ENCODE measurements around the gene SYTL5. TPM values are rescaled to one million over a fixed set of nuclear protein-coding genes. Genes with fewer than 3 reads are reported as not detected.
"Not testable (repeated sequence)": the region's sequence is repeated elsewhere in the genome, so short reads cannot be mapped to it uniquely, and the experiment has no call there.

SYTL5 gene
- polyA plus RNA-seq = 1 to 10 TPM in 1 of 3 donors, under 1 TPM in 1, not detected in 1; 0.33 to 1.7 TPM

DNA sequence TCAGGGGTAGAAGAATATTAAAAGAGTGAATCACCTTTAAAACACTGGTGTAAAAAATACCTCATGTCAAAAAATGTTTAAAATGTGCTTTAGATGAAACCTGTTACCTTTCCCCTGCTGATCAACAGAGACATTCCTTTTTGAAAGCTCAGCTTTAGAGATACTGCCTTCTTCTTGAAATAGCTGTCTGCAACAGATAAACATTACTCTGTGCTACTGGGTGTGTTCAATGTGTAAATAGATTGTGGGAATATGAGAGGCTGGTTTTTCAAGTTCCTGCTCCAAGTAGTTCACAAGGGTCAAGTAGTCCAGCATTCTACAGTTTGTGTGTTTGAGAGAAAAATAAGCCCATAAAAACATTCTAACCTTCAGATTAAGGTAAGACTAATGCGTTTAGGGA, at the start of gene SYTL5:
Gene SYTL5 (plus strand): TSS at position 263 of the 400 bp plus-strand sequence. CDS start 27,337 bp downstream, outside the sequence.
- H3K27ac ChIP-seq (ENCODE audit: low read depth, low read length) = no peak within 1 kb of the TSS
- WGBS, 3 donors = 30 to 80% (median 50%) methylated on average over 1 of the region's 1 CpG

DNA sequence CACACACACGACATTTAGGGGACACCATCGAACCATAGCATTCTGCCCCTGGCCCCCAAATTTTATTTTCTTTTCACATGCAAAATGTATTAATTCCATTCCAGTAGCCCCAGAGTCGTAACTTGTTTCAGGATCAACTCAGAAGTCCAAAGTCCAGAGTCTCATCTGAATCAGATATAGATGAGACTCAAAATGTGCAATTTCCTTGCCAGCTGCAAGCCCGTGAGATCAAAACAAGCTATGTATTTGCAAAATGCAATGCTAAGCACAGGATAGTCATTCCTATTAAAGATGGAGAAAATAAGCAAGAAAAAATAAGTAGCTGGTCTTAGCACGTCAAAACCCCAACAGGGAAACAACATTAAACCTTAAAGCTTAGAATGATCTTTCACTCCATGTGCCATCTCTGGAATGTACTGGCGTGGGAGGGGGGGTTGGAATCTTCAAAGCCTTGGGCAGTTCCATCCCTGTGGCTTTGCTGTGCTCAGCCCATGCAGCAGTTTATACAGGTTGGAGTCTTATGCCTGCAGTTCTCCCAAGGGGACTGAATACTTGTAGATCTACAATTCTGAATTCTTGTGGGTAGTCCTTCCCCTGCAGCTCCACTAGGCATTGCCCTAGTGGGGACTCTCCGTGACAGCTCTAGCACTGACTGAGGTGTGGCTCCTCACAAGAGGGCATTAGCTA, 47.7 kb upstream of the SYTL5 start:
- 62 to 83% (median 79%) methylated on average over 7 of the region's 7 CpGs for whole genome bisulfite sequencing, 3 donors

DNA sequence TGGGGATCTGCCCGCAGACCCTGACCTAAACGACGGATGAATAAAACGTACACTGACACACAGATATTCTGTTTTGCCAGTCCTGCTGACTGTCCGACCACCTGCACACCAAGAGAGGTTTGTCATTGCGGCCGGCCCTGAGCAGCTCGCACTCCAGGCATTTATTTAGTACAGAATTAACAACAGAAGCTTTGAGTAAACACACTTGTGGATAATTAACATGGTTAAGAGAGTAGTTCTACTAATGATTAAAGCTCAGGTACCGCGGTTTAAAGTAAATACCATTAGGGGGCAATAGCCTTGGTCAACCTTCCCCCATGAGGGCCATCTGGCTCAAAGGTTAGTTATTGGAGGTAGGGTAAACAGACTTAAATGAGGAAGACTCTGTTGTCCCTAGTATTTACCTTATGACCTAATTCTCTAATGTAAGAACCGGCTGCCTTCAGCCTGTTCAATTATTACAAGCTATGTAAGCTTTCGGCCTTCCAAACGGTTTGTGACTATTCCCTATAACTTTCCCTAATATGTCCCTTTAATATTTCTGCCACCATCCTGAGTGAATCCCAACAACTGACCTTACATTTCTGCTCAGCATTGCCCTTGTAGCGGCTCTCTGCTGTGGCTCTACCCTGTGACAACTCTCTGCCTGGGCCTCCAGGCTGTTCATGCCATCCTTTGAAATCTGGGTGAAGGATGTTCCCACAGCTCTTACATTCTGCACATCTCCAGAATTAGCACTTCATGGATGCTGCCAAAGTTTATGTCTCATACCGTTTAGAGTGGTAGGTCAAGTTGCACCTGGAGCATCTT, 46.9 kb upstream of the SYTL5 start:
- 61 to 90% (median 73%) methylated on average over 15 of the region's 15 CpGs for WGBS, 3 donors
- H3K27ac ChIP-seq (ENCODE audit: low read depth, low read length) = no peak overlapping the region

More for the DNA sequence above, 47.7 kb upstream of the SYTL5 start:
- no peak overlapping the region for H3K27ac ChIP-seq (ENCODE audit: low read depth, low read length)

DNA sequence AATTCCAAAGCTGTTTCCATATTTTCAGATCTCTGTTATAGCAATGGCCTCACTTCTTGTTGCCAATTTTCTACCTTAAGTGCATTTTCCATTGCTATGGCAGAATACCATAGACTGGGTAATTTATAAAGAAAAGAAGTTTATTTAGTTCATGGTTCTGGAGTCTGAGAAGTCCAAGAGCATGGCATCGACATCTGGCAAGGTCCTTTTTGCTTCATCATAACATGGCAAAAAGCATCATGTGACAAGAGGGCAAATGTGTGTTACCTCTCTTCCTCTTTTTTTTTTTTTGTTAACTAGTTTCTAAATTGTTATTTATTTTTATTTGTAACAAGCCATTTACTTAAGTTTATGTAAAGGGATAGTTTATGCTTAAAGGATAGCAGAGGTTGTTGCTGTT, 45.2 kb upstream of the SYTL5 start:
- WGBS, 3 donors = 89 to 96% (median 95%) methylated on average over 1 of the region's 1 CpG
- no peak overlapping the region for H3K27ac ChIP-seq (ENCODE audit: low read depth, low read length)

DNA sequence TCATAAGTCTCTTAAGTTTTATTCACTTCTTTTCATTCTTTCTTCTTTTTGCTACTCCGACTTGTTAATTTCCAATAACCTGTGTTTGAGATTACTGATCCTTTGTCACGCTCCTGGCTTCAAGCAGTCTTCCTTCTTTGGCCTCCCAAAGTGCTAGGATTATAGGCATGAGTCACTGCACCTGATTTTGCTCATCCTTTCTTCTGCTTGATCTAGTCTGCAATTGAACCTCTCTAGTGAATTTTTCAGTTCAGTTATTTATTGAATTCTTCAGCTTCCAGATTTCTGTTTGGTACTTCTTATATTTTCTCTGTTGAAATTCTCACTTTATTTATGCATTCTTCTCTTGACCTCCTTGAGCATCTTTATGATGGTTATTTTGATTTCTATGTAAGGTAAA, 38.6 kb upstream of the SYTL5 start:
- H3K27ac ChIP-seq (ENCODE audit: low read depth, low read length) = no peak overlapping the region
- 81 to 95% (median 93%) methylated on average over 2 of the region's 2 CpGs for WGBS, 3 donors

DNA sequence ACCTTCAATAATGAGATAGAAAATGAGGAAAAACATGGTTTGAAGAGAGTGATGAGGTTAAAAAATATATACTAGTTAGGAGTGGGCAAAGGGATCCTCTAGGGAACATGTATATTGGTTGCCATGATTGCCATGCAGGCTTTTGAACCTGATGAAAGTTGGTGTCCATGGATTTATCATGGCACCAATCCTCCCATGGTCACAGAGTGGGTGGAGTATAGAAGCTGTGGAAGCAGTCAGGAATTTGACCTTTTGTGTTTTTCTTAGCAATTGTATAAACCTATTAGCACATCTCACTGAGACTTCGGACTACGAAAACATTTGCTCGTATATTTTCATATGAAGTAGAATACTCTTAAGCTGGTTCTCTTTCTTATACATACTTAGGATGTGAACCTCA, 30.9 kb upstream of the SYTL5 start:
- WGBS, 3 donors = 85 to 92% (median 90%) methylated on average over 3 of the region's 3 CpGs
- no peak overlapping the region for H3K27ac ChIP-seq (ENCODE audit: low read depth, low read length)

DNA sequence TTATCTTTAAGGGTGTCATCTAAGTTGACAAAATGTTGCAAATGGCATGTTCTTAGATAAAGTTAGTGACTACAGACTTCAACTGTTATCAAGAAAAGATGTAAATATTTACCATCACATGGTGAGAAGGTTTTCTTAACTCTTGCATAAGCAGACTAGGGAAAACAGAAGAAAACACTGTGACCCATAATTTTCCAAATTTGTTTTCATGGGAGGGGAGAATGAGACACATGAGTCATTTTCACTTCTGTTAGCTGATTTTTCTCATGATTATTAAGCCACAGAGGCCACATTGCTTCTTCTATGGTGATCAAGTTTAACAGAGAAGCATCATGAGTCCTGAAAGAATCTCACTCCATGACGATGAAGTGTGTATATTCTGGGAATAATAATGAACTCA, 30.2 kb upstream of the SYTL5 start:
- 75 to 88% (median 81%) methylated on average over 1 of the region's 1 CpG for WGBS, 3 donors

DNA sequence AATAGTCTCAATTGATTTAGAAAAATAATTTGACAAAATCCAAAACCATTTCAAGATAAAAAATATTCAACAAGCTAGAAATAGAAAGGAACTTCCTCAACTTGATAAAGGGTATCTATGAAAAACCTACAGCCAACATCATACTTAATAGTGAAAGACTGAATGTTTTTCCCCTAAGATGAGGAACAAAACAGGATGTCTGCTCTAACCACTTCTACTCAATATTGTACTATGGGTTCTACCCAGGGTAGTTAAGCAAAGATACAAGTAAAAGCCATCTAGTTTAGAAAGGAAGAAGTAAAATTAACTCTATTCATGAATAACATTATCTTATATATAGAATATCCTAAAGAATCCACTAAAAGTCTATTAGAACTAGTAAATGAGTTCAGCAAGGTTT, 21.5 kb upstream of the SYTL5 start:
- H3K27ac ChIP-seq (ENCODE audit: low read depth, low read length) = no peak overlapping the region

More for the DNA sequence above, 30.2 kb upstream of the SYTL5 start:
- H3K27ac ChIP-seq (ENCODE audit: low read depth, low read length) = no peak overlapping the region

DNA sequence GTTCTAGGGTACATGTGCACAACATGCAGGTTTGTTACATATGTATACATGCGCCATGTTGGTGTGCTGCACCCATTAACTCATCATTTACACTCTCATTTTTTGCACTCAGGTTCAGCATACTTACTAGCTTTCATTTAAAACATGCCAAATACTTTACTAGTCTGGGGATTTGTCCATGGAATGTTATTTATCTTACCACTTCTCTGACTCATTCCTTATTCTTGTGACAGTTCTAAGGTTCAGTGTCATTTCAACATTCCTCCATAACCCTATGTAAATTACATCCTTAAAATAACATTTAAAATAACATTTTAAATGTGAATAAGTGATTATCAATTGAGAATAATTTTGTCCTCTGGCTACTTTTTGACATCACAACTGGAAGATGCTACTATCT, 19.5 kb upstream of the SYTL5 start:
- H3K27ac ChIP-seq (ENCODE audit: low read depth, low read length) = no peak overlapping the region
- WGBS, 3 donors = 73 to 100% (median 93%) methylated on average over 1 of the region's 1 CpG

DNA sequence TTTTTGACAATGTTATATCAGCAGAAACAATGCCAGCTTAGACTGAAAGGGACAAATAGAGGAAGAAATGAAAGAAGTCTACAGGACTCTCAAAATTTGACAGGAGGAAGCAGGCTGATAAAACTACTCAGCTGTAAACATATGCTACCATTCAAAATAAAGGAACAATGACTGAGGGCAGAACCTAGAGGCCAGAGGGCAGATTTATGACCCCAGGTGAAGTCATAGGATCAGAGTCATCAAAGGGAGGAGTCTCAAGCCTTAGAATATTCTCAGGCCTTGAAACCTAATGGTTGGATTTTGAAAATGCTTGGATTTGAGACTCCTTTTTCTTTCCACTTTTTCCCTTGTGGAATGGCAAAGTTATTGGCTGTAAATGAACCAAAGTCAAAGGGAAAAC, 17.0 kb upstream of the SYTL5 start:
- H3K27ac ChIP-seq (ENCODE audit: low read depth, low read length) = no peak overlapping the region

DNA sequence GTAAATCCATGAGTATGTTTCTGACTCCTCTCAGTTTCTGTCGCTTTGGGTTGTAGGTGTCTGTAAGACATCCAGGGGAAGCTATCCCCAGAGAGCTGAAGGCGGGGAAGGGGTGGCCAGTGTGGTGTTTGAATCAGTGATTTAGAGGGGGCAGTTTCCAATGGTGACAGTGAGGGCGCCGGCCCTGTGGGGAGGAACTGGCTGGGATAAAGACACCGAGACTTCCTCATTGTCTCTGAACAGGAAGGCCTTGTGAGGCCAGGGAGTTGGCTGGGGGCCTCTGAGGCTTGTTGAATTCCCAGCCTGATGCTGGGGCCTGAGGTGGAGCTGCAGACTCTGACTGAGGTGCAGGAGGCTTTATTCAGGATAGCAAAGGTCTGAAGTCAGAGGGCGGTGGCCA, 15.1 kb upstream of the SYTL5 start:
- not testable (repeated sequence) for H3K27ac ChIP-seq (ENCODE audit: low read depth, low read length)
- 55 to 98% (median 67%) methylated on average over 3 to 6 of the region's 6 CpGs for WGBS, 3 donors

DNA sequence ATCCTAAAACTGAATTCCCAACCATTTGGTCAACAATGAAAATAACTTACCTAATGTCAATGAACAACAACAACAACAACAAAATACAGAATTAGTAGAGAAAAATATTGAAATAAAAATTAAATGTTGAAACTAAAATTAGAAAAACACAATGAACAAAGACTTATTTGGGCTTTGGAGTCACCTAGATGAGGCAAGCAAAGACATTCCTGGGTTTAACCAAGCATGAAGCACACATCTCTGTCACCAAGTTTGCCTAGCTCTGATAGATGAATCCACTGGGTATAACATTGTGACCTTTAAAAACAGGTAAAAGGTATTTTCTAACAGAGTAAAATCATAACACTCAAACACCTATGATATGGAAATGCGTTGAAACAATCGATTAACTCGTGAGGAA, 13.2 kb upstream of the SYTL5 start:
- WGBS, 3 donors = 97 to 98% (median 98%) methylated on average over 3 of the region's 3 CpGs
- H3K27ac ChIP-seq (ENCODE audit: low read depth, low read length) = no peak overlapping the region

DNA sequence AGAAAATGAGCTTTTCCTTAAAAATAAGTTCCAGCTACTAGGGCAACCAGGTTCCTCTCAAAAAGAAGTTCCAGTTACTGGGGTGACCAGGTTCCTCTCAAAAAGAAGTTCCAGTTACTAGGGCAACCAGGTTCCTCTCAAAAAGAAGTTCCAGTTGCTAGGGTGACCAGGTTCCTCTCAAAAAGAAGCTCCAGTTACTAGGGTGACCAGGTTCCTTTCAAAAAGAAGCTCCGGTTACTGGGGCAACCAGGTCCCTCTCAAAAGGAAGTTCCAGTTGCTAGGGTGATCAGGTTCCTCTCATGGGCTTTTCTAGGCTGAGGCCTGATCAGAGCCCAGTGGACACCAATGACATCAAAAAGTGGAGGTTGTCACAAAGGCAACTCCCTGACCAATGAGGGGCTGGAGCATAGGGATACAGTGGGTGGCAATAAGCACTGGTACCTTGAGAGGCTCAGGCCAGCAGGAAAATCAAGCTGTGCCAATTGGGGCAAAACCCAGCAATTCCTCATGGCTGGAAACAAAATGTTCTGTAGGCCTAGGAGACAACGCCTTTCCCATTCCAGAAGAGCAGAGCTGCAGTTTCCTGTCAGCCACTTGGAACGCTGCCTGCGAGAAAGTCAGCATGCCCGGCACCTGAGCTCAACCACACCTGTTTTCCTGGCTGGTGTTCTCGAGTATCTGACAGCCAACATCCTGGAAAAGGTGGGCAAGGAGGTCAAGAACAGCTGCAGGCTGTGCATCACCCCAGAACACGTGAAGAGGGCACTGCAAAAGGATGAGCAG, 12.3 kb upstream of the SYTL5 start:
- H3K27ac ChIP-seq (ENCODE audit: low read depth, low read length) = no peak overlapping the region
- WGBS, 3 donors = 44 to 70% (median 66%) methylated on average over 7 of the region's 7 CpGs

DNA sequence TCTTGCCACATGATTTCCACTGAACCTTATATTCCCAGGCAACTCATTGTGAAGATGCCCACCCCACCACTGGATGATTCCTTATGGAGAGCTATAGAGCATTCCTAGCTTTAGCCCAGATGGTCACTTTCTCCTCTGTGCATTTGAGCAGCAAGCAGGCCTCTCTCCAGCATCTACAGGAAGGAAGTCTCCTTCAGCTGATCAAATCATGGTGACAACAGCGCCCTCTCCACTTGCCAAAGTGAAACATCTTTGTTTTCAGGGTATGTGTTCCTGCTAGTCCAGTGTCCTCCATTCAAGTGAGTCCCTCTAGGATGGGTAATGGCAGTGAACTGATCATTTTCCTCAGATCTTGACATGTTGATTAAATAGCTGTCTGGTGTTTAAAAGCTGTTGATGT, 10.9 kb upstream of the SYTL5 start:
- no peak overlapping the region for H3K27ac ChIP-seq (ENCODE audit: low read depth, low read length)
- WGBS, 3 donors = 74 to 100% (median 91%) methylated on average over 1 of the region's 1 CpG

DNA sequence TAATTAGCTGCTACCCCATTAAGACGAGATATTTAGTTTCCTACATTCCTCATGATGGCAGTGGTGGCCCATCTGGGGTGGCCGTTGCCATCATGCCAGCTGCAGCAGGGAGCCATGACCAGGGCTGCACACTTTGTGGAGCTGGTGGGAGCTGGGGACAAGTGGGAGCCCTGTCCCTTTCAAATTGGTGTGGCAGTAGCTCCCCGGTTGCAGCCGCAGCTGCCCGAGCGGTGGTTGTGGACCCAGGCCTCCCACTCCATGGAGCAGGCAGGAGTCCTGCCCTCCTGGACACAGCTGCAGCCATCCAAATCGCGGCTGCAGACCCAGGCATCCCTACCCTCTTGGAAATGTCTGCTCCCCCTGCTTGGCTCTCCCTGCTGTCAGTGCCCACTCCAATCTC, 9.3 kb upstream of the SYTL5 start:
- H3K27ac ChIP-seq (ENCODE audit: low read depth, low read length) = no peak overlapping the region
- WGBS, 3 donors = 88 to 93% (median 90%) methylated on average over 2 to 8 of the region's 8 CpGs

DNA sequence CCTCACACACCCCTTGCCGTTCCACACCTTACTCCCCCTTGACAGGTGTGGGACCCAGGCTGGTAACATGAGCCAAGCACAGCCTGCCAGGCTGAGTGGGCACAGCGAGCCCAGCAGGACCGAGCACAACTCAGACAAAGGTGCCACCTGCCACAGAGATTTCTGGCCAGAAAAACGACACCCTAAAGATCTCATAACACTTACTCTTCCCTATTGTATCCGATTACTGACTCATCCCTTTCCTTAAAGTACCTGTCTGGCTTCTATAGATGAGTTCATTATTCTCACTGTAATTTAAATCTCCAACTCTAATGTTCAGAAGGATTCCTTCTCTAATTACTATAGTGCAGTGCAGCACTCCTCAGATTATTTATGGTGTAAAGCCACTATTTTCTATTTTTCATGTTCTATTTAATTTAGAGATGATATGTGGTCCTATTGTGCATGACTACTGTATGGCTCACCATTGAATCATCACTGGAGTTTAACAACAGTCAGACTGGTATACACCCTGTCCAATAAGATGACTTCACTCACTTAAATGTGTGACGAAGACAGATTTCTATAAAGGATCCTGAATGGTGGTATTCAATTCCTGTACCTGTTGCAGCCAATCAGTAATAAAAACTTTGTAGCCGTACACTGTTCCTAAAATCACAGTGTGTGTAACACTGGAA, 7.6 kb upstream of the SYTL5 start:
- no peak overlapping the region for H3K27ac ChIP-seq (ENCODE audit: low read depth, low read length)
- 62 to 90% (median 89%) methylated on average over 7 of the region's 7 CpGs for WGBS, 3 donors

DNA sequence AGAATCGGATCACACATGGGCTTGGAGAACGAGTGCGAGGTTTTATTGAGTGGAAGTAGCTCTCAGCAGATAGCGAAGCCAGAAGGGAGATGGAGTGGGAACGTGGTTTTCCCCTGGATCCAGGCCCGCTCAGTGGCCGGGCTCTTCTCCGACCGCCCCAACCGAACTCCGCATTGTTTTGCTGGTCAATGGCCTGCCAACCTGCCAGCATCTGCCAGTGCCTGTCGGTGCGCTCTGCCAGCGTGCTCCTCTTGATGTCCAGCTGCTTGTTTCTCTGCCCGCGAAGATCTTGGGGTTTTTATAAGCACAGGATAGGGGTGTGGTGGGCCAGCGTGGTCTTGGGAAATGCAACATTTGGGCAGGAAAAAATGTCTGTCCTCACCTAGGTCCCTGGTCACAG, 5.6 kb upstream of the SYTL5 start:
- no peak overlapping the region for H3K27ac ChIP-seq (ENCODE audit: low read depth, low read length)
- WGBS, 3 donors = 89 to 97% (median 95%) methylated on average over 16 to 17 of the region's 17 CpGs

DNA sequence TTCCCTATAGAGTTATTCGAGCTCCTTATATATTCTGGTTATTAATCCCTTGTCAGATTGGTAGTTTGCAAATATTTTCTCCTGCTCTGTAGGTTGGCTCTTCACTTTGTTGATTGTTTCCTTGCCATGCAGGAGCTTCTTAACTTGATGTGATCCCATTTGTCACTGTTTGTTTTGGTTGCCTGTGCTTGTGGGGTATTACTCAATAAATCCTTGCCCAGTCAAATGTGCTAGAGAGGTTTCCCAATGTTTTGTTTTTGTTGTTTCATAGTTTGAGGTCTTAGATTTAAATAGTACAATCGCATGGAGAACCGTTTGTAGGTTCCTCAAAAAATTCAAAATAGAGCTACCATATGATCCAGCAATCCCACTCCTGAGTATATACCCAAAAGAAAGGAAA, 2.3 kb upstream of the SYTL5 start:
- H3K27ac ChIP-seq (ENCODE audit: low read depth, low read length) = no peak overlapping the region
- 79 to 95% (median 79%) methylated on average over 3 of the region's 3 CpGs for WGBS, 3 donors

DNA sequence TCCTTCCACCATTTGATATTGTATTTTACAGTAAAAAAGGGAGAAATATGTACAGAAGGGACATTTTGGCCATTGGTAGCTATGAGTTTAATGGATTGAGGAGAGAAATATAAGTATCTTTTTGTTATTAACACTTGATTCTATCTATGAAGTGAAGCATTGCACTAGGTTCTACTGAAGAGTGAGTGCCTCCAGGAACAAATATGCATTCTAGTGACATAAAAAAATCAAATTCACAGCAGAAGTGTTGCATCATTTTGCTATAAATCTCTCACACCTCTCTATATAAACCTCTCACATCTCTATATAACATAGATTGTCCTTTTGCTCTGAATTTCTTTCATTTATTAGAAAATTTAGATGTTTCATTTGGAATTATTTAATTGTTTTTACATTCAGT, 425 bp downstream of the SYTL5 start:
- H3K27ac ChIP-seq (ENCODE audit: low read depth, low read length) = no peak overlapping the region
